NCI-H526 treated with DMSO at 0.1 percent for 48 hours (cell line): ENCODE measurements around the gene CCDC18.
"Not testable (repeated sequence)": the region's sequence is repeated elsewhere in the genome, so short reads cannot be mapped to it uniquely, and the experiment has no call there.

ENCODE experiments used
- DNase-seq: peaks from one replicate; lab custom pipeline; 2025; lab: John Stamatoyannopoulos, UW

Gene CCDC18, protein sequence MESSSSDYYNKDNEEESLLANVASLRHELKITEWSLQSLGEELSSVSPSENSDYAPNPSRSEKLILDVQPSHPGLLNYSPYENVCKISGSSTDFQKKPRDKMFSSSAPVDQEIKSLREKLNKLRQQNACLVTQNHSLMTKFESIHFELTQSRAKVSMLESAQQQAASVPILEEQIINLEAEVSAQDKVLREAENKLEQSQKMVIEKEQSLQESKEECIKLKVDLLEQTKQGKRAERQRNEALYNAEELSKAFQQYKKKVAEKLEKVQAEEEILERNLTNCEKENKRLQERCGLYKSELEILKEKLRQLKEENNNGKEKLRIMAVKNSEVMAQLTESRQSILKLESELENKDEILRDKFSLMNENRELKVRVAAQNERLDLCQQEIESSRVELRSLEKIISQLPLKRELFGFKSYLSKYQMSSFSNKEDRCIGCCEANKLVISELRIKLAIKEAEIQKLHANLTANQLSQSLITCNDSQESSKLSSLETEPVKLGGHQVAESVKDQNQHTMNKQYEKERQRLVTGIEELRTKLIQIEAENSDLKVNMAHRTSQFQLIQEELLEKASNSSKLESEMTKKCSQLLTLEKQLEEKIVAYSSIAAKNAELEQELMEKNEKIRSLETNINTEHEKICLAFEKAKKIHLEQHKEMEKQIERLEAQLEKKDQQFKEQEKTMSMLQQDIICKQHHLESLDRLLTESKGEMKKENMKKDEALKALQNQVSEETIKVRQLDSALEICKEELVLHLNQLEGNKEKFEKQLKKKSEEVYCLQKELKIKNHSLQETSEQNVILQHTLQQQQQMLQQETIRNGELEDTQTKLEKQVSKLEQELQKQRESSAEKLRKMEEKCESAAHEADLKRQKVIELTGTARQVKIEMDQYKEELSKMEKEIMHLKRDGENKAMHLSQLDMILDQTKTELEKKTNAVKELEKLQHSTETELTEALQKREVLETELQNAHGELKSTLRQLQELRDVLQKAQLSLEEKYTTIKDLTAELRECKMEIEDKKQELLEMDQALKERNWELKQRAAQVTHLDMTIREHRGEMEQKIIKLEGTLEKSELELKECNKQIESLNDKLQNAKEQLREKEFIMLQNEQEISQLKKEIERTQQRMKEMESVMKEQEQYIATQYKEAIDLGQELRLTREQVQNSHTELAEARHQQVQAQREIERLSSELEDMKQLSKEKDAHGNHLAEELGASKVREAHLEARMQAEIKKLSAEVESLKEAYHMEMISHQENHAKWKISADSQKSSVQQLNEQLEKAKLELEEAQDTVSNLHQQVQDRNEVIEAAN (N-terminal part only)

DNA sequence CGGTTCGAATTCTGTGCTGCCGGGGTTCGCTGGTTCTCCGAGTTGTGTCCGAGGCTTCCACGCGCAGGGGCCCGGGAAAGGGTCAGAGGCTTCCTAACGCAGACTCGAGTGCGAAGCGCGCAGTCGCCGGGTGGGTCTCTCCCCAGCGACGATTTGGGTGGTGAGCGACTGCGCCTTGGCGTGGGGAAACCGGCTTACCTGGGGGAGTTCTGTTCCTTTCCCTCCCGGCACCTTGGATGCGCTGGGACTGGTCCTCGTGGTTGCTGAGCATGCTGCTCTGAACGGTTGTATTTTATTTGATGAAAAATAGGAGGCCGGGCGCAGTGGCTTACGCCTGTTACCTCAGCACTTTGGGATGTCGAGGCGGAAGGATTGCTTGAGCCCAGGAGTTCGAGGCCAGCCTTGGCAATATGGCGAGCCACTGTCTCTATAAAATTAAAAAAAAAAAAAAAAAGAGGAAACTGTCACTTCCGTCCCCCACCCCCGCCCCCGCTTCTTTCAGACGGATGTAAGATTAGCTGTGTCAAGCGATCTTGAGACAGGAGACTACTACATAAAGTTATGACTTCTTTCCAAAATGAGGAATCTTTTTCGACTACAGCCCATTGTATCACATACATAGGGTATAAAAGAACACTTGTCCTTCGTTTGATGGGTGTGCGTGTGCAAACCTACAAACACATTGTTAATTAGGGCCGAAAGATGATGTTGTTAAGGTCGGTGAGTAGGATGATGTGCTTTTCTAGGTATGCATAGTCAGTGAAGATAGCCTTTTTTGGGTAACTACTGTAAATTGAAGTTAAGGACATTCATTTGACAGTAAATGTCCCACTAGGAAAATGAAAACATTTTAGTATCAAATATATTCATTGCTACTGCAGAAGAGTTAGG, at the start of gene CCDC18:
Gene CCDC18 (plus strand): TSS at position 2 of the 891 bp plus-strand sequence. CDS start 2,638 bp downstream, outside the sequence.
- DNase-seq, result no peak

- no peak for DNase-seq
Measured at GRCh38 chr1:93132638-93133037, 47.9 kb upstream of the CCDC18 start.

- DNase-seq, result no peak
Measured at GRCh38 chr1:93136445-93136844, 44.1 kb upstream of the CCDC18 start.

DNA sequence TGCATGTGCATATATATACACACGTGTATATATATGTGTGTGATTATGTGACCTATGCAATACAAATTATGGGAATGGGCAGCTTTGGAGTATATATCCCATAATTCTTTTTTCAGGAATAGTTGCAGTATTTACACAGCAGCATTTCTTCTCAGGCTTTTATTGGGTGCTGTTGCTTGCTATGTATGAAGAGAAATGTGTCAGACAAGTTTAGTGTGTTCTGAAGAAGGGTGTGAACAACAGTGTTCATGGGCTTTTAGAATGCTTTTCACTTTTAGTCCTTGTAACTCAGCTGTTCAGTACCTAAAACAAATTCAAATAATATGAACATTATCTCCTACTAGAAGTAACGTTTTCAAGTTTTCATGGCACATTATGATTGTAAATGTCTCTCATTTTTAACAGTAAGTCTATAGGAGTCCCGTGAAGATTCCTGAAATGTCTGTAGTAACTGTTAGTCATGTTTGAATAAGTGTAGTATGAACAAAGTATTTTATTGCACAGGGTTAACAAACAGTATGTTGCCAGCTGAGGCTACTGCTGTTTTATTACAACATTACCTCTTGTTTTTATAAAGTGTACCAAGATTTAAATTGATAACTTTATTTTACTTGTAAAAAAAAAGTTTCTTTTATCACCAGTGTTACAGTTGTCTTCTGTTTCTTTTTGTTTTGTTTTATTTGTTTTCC, 42.8 kb upstream of the CCDC18 start:
- DNase-seq, result no peak

- DNase-seq, result no peak
Measured at GRCh38 chr1:93140106-93140505, 40.4 kb upstream of the CCDC18 start.

GRCh38 chr1:93142161-93142560, 38.4 kb upstream of the CCDC18 start:
- no peak for DNase-seq

DNA sequence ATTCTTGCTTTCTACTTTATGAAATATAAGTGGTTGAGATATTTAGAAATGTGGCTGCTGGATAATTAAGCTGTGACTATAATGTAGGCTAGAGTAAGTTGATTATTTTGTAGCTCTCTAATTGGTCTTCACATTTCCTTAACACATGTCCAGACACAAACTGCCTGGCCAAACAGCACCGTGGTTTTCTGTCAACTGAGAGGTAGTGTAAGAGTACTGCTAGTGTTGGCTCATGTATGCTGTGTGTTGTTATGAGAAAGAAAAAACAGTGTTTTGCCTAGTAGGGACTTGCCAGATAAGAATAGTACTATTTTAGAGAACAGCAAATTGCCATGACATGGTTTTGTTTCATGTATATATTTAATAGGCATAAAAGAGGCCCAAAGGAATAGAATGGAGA, 37.4 kb upstream of the CCDC18 start:
- no peak for DNase-seq

DNA sequence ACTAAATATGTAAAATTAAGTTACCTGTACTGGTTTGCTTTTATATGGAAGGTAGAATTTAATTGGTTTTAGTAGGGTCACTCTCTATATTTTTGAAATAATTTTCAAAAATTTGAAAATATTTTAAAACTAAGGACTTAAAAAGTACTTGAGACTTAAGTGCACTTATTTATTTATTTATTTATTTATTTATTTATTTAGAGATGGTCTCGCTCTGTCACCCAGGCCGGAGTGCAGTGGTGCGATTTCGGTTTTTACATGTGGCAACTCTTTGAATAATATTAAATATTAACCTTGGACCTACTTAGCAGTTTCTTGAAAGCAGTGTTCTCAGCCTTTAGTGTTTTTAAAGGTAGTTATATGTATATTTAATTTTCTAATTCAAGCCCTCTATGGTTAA, 36.8 kb upstream of the CCDC18 start:
- DNase-seq, result no peak

GRCh38 chr1:93148001-93148400, 32.5 kb upstream of the CCDC18 start:
- no peak for DNase-seq

DNA sequence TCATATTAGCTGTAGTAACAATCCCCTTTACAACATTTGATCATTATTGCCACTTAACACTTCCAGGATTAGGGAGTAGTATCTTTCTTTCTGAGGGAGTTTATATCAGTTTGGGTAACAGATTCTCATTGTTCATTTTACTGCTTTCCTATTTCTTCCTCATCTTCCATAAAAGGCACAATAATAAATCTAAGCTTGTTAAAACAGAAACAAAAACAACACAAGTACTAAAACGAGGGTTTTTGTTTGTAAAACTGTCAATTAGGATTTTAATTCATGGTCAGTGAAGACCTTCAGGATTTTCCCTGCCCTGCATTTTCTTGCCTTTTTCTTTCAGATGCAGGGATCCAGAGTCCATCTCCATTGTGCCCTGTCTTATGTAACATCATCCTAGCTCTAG, 29.8 kb upstream of the CCDC18 start:
- DNase-seq, result no peak

DNA sequence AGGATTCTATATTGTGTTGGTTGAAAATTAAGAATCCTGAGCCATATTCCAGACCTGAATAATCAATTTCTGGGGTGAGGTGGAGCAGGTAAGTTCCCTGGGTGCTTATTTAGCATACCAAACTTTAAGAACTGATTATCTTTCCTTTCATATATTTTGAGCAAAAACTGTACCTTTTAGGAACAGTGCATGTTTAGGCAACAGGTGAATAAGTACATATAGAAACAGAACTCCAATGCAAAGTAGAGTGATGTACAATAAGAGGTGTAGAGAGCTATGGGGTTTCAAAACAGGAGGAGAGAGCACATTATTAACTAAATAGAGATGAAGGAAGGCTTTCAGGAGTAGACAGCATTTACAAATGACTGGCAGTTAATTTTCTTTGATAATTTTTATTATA, 29.1 kb upstream of the CCDC18 start:
- DNase-seq, result no peak

- DNase-seq, result no peak
Measured at GRCh38 chr1:93152835-93153234, 27.7 kb upstream of the CCDC18 start.

DNA sequence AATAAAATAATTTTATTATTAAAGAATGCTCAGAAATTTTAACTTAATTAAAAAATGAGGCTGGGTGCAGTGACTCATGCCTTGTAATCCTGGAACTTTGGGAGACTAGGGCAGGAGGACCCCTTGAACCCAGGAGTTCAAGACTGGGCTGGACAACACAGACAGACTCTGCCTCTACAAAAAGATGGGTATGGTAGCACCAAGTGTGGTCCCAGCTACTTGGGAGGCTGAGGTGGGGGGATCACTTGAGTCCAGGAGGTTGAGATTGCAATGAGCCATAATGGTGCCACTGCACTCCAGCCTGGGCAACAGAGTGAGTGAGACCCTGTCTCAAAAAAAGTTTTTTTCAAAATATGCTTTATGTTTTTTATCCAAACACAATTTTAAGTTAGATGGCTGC, 25.6 kb upstream of the CCDC18 start:
- no peak for DNase-seq

DNA sequence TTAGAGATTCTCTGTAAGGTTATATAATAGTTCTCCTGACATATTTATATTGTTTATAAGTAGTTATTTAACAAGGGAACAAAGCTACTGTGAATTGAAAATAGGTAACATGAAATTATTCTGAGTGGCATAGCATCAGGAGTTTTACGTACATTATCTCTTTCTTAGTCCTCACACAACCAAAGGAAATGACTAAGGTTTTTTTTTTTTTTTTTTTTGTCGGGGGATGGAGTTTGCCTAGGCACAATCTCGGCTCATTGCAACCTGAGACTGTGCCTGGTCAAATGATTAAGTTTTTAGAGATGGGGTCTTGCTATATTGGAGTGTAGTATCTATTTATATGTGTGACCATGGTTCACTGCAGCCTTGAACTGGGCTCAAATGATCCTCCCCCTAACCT, 25.2 kb upstream of the CCDC18 start:
- no peak for DNase-seq

GRCh38 chr1:93159337-93159736, 21.2 kb upstream of the CCDC18 start:
- DNase-seq, result no peak

- DNase-seq, result not testable (repeated sequence)
Measured at GRCh38 chr1:93163314-93163713, 17.2 kb upstream of the CCDC18 start.

DNA sequence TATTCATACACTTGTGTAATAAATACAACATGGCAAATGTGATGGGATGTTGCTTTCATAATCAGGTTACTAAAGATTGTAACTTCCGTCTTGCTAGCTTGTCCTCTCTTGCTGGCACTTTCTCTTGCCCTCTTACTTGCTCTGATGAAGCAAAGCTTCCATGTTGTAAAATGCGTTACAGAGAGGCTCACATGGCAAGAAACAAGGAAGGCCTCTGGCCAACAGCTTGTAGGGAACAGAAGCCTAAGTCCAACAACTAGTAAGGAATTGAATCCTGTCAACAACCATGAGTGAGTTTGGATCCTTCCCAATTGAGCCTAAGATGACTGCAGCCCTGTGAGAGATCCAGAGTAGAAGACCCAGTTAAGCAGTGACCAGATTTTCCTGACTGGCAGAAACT, 15.7 kb upstream of the CCDC18 start:
- DNase-seq, result no peak

DNA sequence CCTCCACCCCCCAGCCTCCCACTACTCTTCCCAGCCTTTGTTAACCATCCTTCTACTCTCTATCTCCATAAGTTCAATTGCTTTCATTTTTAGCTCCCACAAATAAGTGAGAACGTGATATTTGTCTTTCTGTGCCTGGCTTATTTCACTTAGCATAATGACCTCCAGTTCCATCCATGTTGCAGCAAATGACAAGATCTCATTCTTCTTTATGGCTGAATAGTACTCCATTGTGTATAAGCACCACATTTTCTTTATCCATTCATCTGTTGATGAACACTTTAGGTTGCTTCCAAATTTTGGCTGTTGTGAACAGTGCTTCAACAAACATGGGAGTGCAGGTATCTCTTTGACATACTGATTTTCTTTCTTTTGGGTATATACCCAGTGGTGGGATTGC, 14.6 kb upstream of the CCDC18 start:
- DNase-seq, result not testable (repeated sequence)

- DNase-seq, result no peak
Measured at GRCh38 chr1:93167006-93167405, 13.5 kb upstream of the CCDC18 start.

- DNase-seq, result not testable (repeated sequence)
Measured at GRCh38 chr1:93170141-93170678, 10.3 kb upstream of the CCDC18 start.
